ENCODE measurements around the gene PSEN1.

GRCh38 chr14:73243748-73244147 is 107.4 kb downstream of the PSEN1 start:
- TF ChIP-seq POLR2AphosphoS5 (IDR thresholded peaks at IDR 0.05; ENCODE audit: insufficient read depth, low read depth, low read length), result no peak
- TF ChIP-seq CTCF (IDR thresholded peaks at IDR 0.05; ENCODE audit: extremely low read depth in 1 of 2, insufficient read depth in 1 of 2, low read depth in 1 of 2, low read length in 2 of 2), result no peak
- TF ChIP-seq POLR2A (IDR thresholded peaks at IDR 0.05; ENCODE audit: low read depth, low read length), result no peak
- TF ChIP-seq EZH2 (IDR thresholded peaks at IDR 0.05; ENCODE audit: borderline replicate concordance, low read depth, low read length, severe bottlenecking), result no peak
- TF ChIP-seq JUN (IDR thresholded peaks at IDR 0.05; ENCODE audit: borderline replicate concordance, insufficient read depth, insufficient read length, low read depth), result no peak
- TF ChIP-seq MAX (IDR thresholded peaks at IDR 0.05; ENCODE audit: insufficient read depth, insufficient read length), result no peak
- no peak for TF ChIP-seq GATA2 (IDR thresholded peaks at IDR 0.05; ENCODE audit: insufficient read depth, insufficient read length, low read depth, low read length)
- no peak for TF ChIP-seq FOS (IDR thresholded peaks at IDR 0.05; ENCODE audit: borderline replicate concordance, insufficient read depth, low read length)

All from endothelial cell of umbilical vein (primary cell).